HepG2 (cell line): Measurements from ENCODE around the gene BIRC3. TPM values are rescaled to one million over a fixed set of nuclear protein-coding genes. Genes with fewer than 3 reads are reported as not detected.

ENCODE experiments used
- ATAC-seq: fragments of 200-7000 bp; cut with Tn5 transposase; 3 replicates; pipeline ENCODE4 v1.9.1; 2020; ENCODE audit warnings: mild to moderate bottlenecking, moderate library complexity
- BruUV-seq: library from RNA; stranded (reverse); fragments of 400-500 nt; replicated peaks from 2 replicates; lab custom pipeline; 2021; lab: Mats Ljungman, UMichigan
- CTCF ChIA-PET: fragments of 300-600 bp; formaldehyde crosslinking; extraction: SDS; loops from one replicate; lab custom pipeline; 2021; ENCODE audit warnings: low total read pairs, inconsistent platforms, low intra/inter-chr PET ratio; lab: Yijun Ruan, JAX
- POLR2A ChIA-PET: fragments of 350-600 bp; sonication (Branson Sonifier 250); formaldehyde crosslinking; loops from one replicate; lab custom pipeline; 2020; ENCODE audit warnings: antibody characterized with exemption, inconsistent platforms; lab: Yijun Ruan, JAX
- DNase-seq: peaks from one replicate; pipeline ENCODE4 v3.0.0-alpha.2; 2015; ENCODE audit warnings: low spot score
- FAIRE-seq: peaks from 3 replicates; lab custom pipeline; 2011; peaks lifted over from hg19 to GRCh38; lab: Jason Lieb, UNC
- H2AFZ ChIP-seq: one replicate; pipeline ENCODE4 v1.6.1; 2011; ENCODE audit warnings: low read length, inconsistent platforms
- H3K27ac ChIP-seq: fragments of 300-600 bp; 3 replicates; pipeline ENCODE4 v1.8.0; 2011; ENCODE audit warnings: mixed run types, mild to moderate bottlenecking, mixed read lengths, low read length, inconsistent platforms; ENCODE audit not compliant: insufficient read depth; ENCODE audit errors: extremely low read length
- H3K27me3 ChIP-seq, 2 experiments: fragments of 200-600 bp in 1 of 2; 2 replicates in 1 of 2; 3 replicates in 1 of 2; pipeline versions ENCODE4 v1.6.0 to v1.8.0; 2011; ENCODE audit warnings: low read length in 2 of 2, mild to moderate bottlenecking in 2 of 2, moderate library complexity in 2 of 2, inconsistent platforms in 1 of 2; ENCODE audit not compliant: insufficient read depth in 2 of 2, control insufficient read depth in 1 of 2
- H3K36me3 ChIP-seq, 2 experiments: fragments of 200-600 bp in 1 of 2; replicated peaks in 1 of 2; 2 replicates in 1 of 2; 3 replicates in 1 of 2; pipeline versions ENCODE4 v1.5.1 to v1.8.0; 2011; ENCODE audit warnings: low read length in 2 of 2, inconsistent platforms in 1 of 2; ENCODE audit not compliant: insufficient read depth in 2 of 2, control insufficient read depth in 1 of 2
- H3K4me1 ChIP-seq: 2 replicates; pipeline ENCODE4 v1.5.1; 2012; ENCODE audit warnings: low read length, inconsistent platforms; ENCODE audit not compliant: insufficient read depth
- H3K4me2 ChIP-seq: 2 replicates; pipeline ENCODE4 v1.6.0; 2011; ENCODE audit warnings: low read depth, low read length, inconsistent platforms
- H3K4me3 ChIP-seq, 3 experiments: fragments of 200-600 bp in 1 of 3; sonication (generic), shearing (Covaris generic) in 1 of 3; replicated peaks in 1 of 3; 2 replicates each; pipeline ENCODE4 v1.5.1; 2011 to 2016; ENCODE audit warnings: low read length in 3 of 3, inconsistent platforms in 2 of 3, low read depth in 2 of 3, mild to moderate bottlenecking in 2 of 3, control low read depth in 1 of 3, mixed read lengths in 1 of 3; ENCODE audit not compliant: insufficient read depth in 1 of 3
- H3K79me2 ChIP-seq: one replicate; pipeline ENCODE4 v1.6.1; 2011; ENCODE audit warnings: low read length, inconsistent platforms; ENCODE audit not compliant: insufficient read depth
- H3K9ac ChIP-seq: 2 replicates; pipeline ENCODE4 v1.6.0; 2011; ENCODE audit warnings: mild to moderate bottlenecking, low read depth, low read length, inconsistent platforms; ENCODE audit not compliant: insufficient read depth
- H3K9me3 ChIP-seq: 2 replicates; pipeline ENCODE4 v1.5.1; 2012; ENCODE audit warnings: mild to moderate bottlenecking, low read length
- H4K20me1 ChIP-seq: 2 replicates; pipeline ENCODE4 v1.6.0; 2011; ENCODE audit warnings: inconsistent platforms, mild to moderate bottlenecking, low read length, moderate library complexity; ENCODE audit not compliant: insufficient read depth
- ADNP ChIP-seq: sonication (generic); formaldehyde crosslinking; IDR thresholded peaks from 2 replicates; pipeline ENCODE4 v1.4.0; 2020; ENCODE audit warnings: missing genetic modification reagents
- HNF4A ChIP-seq: sonication (generic); formaldehyde crosslinking; IDR thresholded peaks from 2 replicates; pipeline ENCODE4 v1.4.0; 2020; ENCODE audit warnings: missing genetic modification reagents
- HNRNPL ChIP-seq: fragments of 200-400 bp; formaldehyde crosslinking; IDR thresholded peaks from 2 replicates; pipeline ENCODE4 v1.6.1; 2017; ENCODE audit warnings: mild to moderate bottlenecking, low read depth, low read length
- KDM1A ChIP-seq: IDR thresholded peaks from 2 replicates; pipeline ENCODE4 v1.6.1; 2016; ENCODE audit warnings: missing compliant biosample characterization
- SIN3B ChIP-seq: fragments of 150-350 bp; IDR thresholded peaks from 2 replicates; pipeline ENCODE4 v1.6.1; 2014; ENCODE audit warnings: low read length
- SP1 ChIP-seq, 2 experiments: fragments of 450-650 bp in 1 of 2; sonication (generic) in 1 of 2; formaldehyde crosslinking in 1 of 2; IDR thresholded peaks; 2 replicates each; pipeline versions ENCODE4 v1.4.0 to v1.6.1; 2016 to 2020; ENCODE audit warnings: missing genetic modification reagents in 1 of 2
- ZFP41 ChIP-seq: sonication (generic); formaldehyde crosslinking; IDR thresholded peaks from 2 replicates; pipeline ENCODE4 v1.4.0; 2020; ENCODE audit warnings: mild to moderate bottlenecking, missing genetic modification reagents, borderline replicate concordance
- ZNF274 ChIP-seq: sonication (generic); formaldehyde crosslinking; IDR thresholded peaks from 2 replicates; pipeline ENCODE4 v1.5.1; 2020; ENCODE audit warnings: mild to moderate bottlenecking, missing genetic modification reagents
- WGBS: methylation state at CpG from one replicate; pipeline ENCODE4 v1.1.6; 2017; ENCODE audit warnings: low lambda C conversion rate; 5-methylcytosine and 5-hydroxymethylcytosine counted together
- in situ Hi-C: cut with HindIII; loops from 2 replicates; pipeline ENCODE4 v1.10.0; 2017; ENCODE audit warnings: low pct_unique_long_range_greater_than_20kb; ENCODE audit not compliant: extremely low pct_ligation_motif_present
- intact Hi-C: fragments of 100-400 bp; cut with micrococcal nuclease; formaldehyde crosslinking; loops from one replicate; pipeline ENCODE4 v1.10.0; 2022; ENCODE audit not compliant: unreplicated experiment
- polyA plus RNA-seq, 8 experiments: library from polyadenylated mRNA; depleted of rRNA in 3 of 8; stranded (reverse) in 7 of 8; unstranded in 1 of 8; fragments of >200 nt; fragmentation: Illumina TruSeq in 4 of 8; extraction: Trizol in 4 of 8; gene quantifications; 2 replicates each; pipeline versions ENCODE4 v1.2.1 to v1.2.3, GENCODE V29; 2011 to 2016; ENCODE audit warnings: low read depth in 4 of 8, missing spikeins in 1 of 8, mixed read lengths in 1 of 8; ENCODE audit not compliant: insufficient read depth in 1 of 8
- total RNA-seq, 5 experiments: library from RNA; depleted of rRNA; stranded (reverse); fragments of >200 nt; fragmentation: Illumina TruSeq; extraction: Trizol; gene quantifications; 2 replicates each; pipeline ENCODE4 v1.2.3, GENCODE V29; 2016; ENCODE audit warnings: low read depth in 1 of 5
- TF ChIP-seq, protein P1 (sequence below): sonication (generic); formaldehyde crosslinking; IDR thresholded peaks from 2 replicates; pipeline ENCODE4 v1.5.0; 2020; ENCODE audit warnings: mild to moderate bottlenecking, missing genetic modification reagents, moderate library complexity

The BIRC3 gene
- total and polyA plus RNA-seq, 2 of the 13 experiments (the other 11 are each of a cell fraction or from before 2014, with no cell fraction given): 0.41 to 4.2 TPM

DNA sequence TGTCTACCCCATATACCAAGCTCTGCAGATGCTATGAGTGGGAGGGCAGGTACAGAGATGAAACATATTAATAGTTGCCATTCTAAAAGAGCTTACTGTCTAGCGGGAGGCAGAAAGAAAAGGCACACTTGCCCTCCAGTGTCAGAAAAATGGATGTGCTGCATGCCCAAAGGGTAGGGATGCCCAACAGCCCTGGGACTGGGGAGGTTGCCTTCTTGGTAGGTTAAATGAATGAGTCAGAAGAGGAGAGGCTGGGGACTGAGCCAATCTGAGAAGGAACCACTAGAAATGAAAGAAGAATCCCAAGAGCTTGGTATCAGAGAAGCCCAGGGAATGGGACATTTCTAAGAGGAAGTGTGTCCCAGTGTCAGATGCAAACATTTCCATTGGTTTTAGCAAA lies 1.2 kb downstream of the BIRC3 start:
- Histone ChIP-seq H3K27me3 (no peaks in the 10 kb centered on the region), H3K79me2 (no peaks in the 10 kb centered on the region), H3K9me3 (no peaks in the 10 kb centered on the region), H3K36me3 (no peaks in the 10 kb centered on the region), H3K4me1 (peaks cover 23% of the 10 kb centered on the region), H3K27ac (no peak overlapping the region), H4K20me1 (no peaks in the 10 kb centered on the region), H2AFZ (no peak overlapping the region), H3K4me3 (no peak overlapping the region), H3K4me2 (no peak overlapping the region), H3K9ac (no peak overlapping the region)
- BruUV-seq: no TSS peak
- no peak for FAIRE-seq
- POLR2A ChIA-PET: no interaction called here
- WGBS: 54% methylated on average over 1 of the region's 1 CpG
- no peak for DNase-seq
- TF ChIP-seq, protein P1, sequence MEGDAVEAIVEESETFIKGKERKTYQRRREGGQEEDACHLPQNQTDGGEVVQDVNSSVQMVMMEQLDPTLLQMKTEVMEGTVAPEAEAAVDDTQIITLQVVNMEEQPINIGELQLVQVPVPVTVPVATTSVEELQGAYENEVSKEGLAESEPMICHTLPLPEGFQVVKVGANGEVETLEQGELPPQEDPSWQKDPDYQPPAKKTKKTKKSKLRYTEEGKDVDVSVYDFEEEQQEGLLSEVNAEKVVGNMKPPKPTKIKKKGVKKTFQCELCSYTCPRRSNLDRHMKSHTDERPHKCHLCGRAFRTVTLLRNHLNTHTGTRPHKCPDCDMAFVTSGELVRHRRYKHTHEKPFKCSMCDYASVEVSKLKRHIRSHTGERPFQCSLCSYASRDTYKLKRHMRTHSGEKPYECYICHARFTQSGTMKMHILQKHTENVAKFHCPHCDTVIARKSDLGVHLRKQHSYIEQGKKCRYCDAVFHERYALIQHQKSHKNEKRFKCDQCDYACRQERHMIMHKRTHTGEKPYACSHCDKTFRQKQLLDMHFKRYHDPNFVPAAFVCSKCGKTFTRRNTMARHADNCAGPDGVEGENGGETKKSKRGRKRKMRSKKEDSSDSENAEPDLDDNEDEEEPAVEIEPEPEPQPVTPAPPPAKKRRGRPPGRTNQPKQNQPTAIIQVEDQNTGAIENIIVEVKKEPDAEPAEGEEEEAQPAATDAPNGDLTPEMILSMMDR (CRISPR knock-in tag): peak; percentile 24
- TF ChIP-seq ZNF274 (CRISPR knock-in tag): no peak
- CTCF ChIA-PET: no interaction called here
- intact Hi-C loops: no loop called here
- no peak for ATAC-seq
- in situ Hi-C loops: no loop called here

DNA sequence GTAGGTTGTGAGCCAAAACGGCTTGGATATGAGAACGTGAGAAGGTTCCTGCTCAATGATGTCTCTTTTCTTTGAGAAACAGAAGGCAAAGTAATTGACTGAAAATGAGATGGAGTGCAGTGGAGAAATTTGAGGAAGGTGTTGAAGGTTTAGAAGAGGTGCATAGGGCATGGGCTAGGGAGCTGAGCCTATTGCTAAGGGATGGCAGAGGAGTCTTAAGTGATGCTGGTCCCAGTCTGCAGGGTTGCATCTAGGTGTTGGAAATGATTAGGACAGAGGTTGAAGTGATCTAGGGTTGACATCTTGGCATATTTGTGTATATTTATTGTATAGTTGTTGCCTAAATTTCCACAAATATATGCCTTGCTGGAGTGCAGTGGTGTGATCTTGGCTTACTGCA lies 2.3 kb downstream of the BIRC3 start:
- Histone ChIP-seq H3K36me3 (no peaks in the 10 kb centered on the region), H3K4me1 (peaks cover 12% of the 10 kb centered on the region), H3K4me2 (no peak overlapping the region)
- intact Hi-C loops: no loop called here
- CTCF ChIA-PET: no interaction called here
- ATAC-seq: no peak
- no peak for TF ChIP-seq ADNP
- TF ChIP-seq KDM1A: no peak
- no peak for TF ChIP-seq SIN3B
- TF ChIP-seq HNRNPL: no peak
- no peak for TF ChIP-seq SP1 (IDR thresholded peaks at IDR 0.05)
- TF ChIP-seq SP1 (CRISPR knock-in tag; IDR thresholded peaks at IDR 0.05): no peak
- TF ChIP-seq ZFP41: no peak
- no peak for TF ChIP-seq HNF4A
- TF ChIP-seq, all 625 proteins: peak for 0
- H2AFZ ChIP-seq: no peak overlapping the region
- no peak overlapping the region for H3K9ac ChIP-seq
- no peaks in the 10 kb centered on the region for H3K9me3 ChIP-seq
- no peak overlapping the region for H3K4me3 ChIP-seq
- POLR2A ChIA-PET: no interaction called here
- WGBS: 91% methylated on average over 2 of the region's 2 CpGs
- H4K20me1 ChIP-seq: no peaks in the 10 kb centered on the region
- no peak overlapping the region for H3K27ac ChIP-seq
- FAIRE-seq (no peak), DNase-seq (no peak)
- BruUV-seq: no TSS peak
- no peaks in the 10 kb centered on the region for H3K27me3 ChIP-seq
- no peaks in the 10 kb centered on the region for H3K79me2 ChIP-seq
- in situ Hi-C loops: no loop called here
